NT2/D1 (cell line): Measurements from ENCODE around the gene OR6N2.

Source experiments
- DNase-seq: peaks from one replicate; pipeline ENCODE4 v3.0.0-alpha.2; 2011; ENCODE audit warnings: low read depth, low spot score
- H3K27me3 ChIP-seq: 2 replicates; pipeline ENCODE4 v1.6.0; 2011; ENCODE audit warnings: mild to moderate bottlenecking; ENCODE audit not compliant: insufficient read length, insufficient read depth
- H3K36me3 ChIP-seq: 2 replicates; pipeline ENCODE4 v1.6.1; 2011; ENCODE audit warnings: mild to moderate bottlenecking, low read length, mixed read lengths; ENCODE audit not compliant: insufficient read depth, insufficient read length
- H3K4me1 ChIP-seq: 2 replicates; pipeline ENCODE4 v1.5.1; 2011; ENCODE audit not compliant: insufficient read depth, insufficient read length
- H3K4me3 ChIP-seq: 2 replicates; pipeline ENCODE4 v1.5.1; 2011; ENCODE audit warnings: low read depth; ENCODE audit not compliant: insufficient read length
- H3K9ac ChIP-seq: 2 replicates; pipeline ENCODE4 v1.6.0; 2011; ENCODE audit warnings: low read depth; ENCODE audit not compliant: insufficient read length
- H3K9me3 ChIP-seq: 2 replicates; pipeline ENCODE4 v1.5.1; 2011; ENCODE audit warnings: mild to moderate bottlenecking, low read length; ENCODE audit not compliant: insufficient read depth
- SUZ12 ChIP-seq: IDR thresholded peaks from 2 replicates; pipeline ENCODE4 v1.6.1; 2011; ENCODE audit not compliant: insufficient read length, insufficient read depth; ENCODE audit errors: extremely low read depth
- YY1 ChIP-seq: IDR thresholded peaks from 2 replicates; pipeline ENCODE4 v1.6.1; 2011; ENCODE audit not compliant: insufficient read length, insufficient read depth
- ZNF274 ChIP-seq: IDR thresholded peaks from 2 replicates; pipeline ENCODE4 v1.6.1; 2011; ENCODE audit warnings: mild to moderate bottlenecking, low read depth, low read length

Gene OR6N2

GRCh38 chr1:158813164-158813563 is 32.2 kb upstream of the OR6N2 start:
- no peaks in the 10 kb centered on the region for H3K9me3 ChIP-seq
- no peaks in the 10 kb centered on the region for H3K36me3 ChIP-seq
- H3K4me1 ChIP-seq, result no peaks in the 10 kb centered on the region
- no peak overlapping the region for H3K9ac ChIP-seq
- no peaks in the 10 kb centered on the region for H3K27me3 ChIP-seq
- no peak for TF ChIP-seq ZNF274
- TF ChIP-seq YY1, result no peak
- DNase-seq, result no peak
- no peak overlapping the region for H3K4me3 ChIP-seq

GRCh38 chr1:158812336-158812735 is 31.3 kb upstream of the OR6N2 start:
- DNase-seq, result no peak
- TF ChIP-seq ZNF274, result no peak
- H3K9ac ChIP-seq, result no peak overlapping the region
- H3K4me1 ChIP-seq, result no peaks in the 10 kb centered on the region
- H3K27me3 ChIP-seq, result no peaks in the 10 kb centered on the region
- H3K4me3 ChIP-seq, result no peak overlapping the region
- no peaks in the 10 kb centered on the region for H3K9me3 ChIP-seq
- no peaks in the 10 kb centered on the region for H3K36me3 ChIP-seq

- no peaks in the 10 kb centered on the region for H3K36me3 ChIP-seq
- H3K4me3 ChIP-seq, result no peak overlapping the region
- no peaks in the 10 kb centered on the region for H3K4me1 ChIP-seq
- H3K9me3 ChIP-seq, result no peaks in the 10 kb centered on the region
- TF ChIP-seq YY1 (no peak), SUZ12 (no peak), ZNF274 (no peak)
- no peak for DNase-seq
- H3K27me3 ChIP-seq, result no peaks in the 10 kb centered on the region
- H3K9ac ChIP-seq, result no peak overlapping the region
Measured at GRCh38 chr1:158810311-158810710, 29.3 kb upstream of the OR6N2 start.

- no peaks in the 10 kb centered on the region for H3K4me1 ChIP-seq
- no peaks in the 10 kb centered on the region for H3K9me3 ChIP-seq
- no peaks in the 10 kb centered on the region for H3K27me3 ChIP-seq
- no peaks in the 10 kb centered on the region for H3K36me3 ChIP-seq
- H3K4me3 ChIP-seq, result no peak overlapping the region
- DNase-seq, result no peak
- TF ChIP-seq SUZ12 (no peak), YY1 (no peak), ZNF274 (no peak)
- no peak overlapping the region for H3K9ac ChIP-seq
Measured at GRCh38 chr1:158809862-158810261, 28.9 kb upstream of the OR6N2 start.

- Histone ChIP-seq H3K9me3 (no peaks in the 10 kb centered on the region), H3K36me3 (no peaks in the 10 kb centered on the region), H3K27me3 (no peaks in the 10 kb centered on the region), H3K9ac (no peak overlapping the region), H3K4me3 (no peak overlapping the region), H3K4me1 (no peaks in the 10 kb centered on the region)
- TF ChIP-seq ZNF274 (no peak), SUZ12 (no peak), YY1 (no peak)
- no peak for DNase-seq
Measured at GRCh38 chr1:158809256-158809655, 28.3 kb upstream of the OR6N2 start.

GRCh38 chr1:158806916-158807536 is 26.0 kb upstream of the OR6N2 start:
- no peak for DNase-seq
- TF ChIP-seq ZNF274, result no peak
- TF ChIP-seq SUZ12, result no peak
- TF ChIP-seq YY1, result no peak
- H3K9ac ChIP-seq, result no peak overlapping the region
- H3K4me1 ChIP-seq, result no peaks in the 10 kb centered on the region
- no peaks in the 10 kb centered on the region for H3K36me3 ChIP-seq
- H3K9me3 ChIP-seq, result no peaks in the 10 kb centered on the region
- no peaks in the 10 kb centered on the region for H3K27me3 ChIP-seq
- H3K4me3 ChIP-seq, result no peak overlapping the region

- H3K9me3 ChIP-seq, result no peaks in the 10 kb centered on the region
- no peak overlapping the region for H3K4me3 ChIP-seq
- DNase-seq, result no peak
- H3K4me1 ChIP-seq, result no peaks in the 10 kb centered on the region
- no peak overlapping the region for H3K9ac ChIP-seq
- TF ChIP-seq SUZ12 (no peak), ZNF274 (no peak), YY1 (no peak)
- no peaks in the 10 kb centered on the region for H3K27me3 ChIP-seq
- H3K36me3 ChIP-seq, result no peaks in the 10 kb centered on the region
Measured at GRCh38 chr1:158803678-158804077, 22.7 kb upstream of the OR6N2 start.

- Histone ChIP-seq H3K9me3 (no peaks in the 10 kb centered on the region), H3K4me1 (peaks cover 5% of the 10 kb centered on the region), H3K4me3 (no peak overlapping the region), H3K36me3 (no peaks in the 10 kb centered on the region), H3K27me3 (no peaks in the 10 kb centered on the region), H3K9ac (no peak overlapping the region)
- TF ChIP-seq YY1 (no peak), ZNF274 (no peak), SUZ12 (no peak)
- DNase-seq, result no peak
Measured at GRCh38 chr1:158801396-158801795, 20.4 kb upstream of the OR6N2 start.
